GM23338 (cell line): ENCODE results near the gene RNU6-9. TPM values are rescaled to one million over a fixed set of nuclear protein-coding genes. Genes with fewer than 3 reads are reported as not detected.
"Not testable (repeated sequence)": the region's sequence is repeated elsewhere in the genome, so short reads cannot be mapped to it uniquely, and the experiment has no call there.

Experiments
- ATAC-seq: fragments of 200-7000 bp; cut with Tn5 transposase; 3 replicates; pipeline ENCODE4 v1.9.1; 2020
- DNase-seq: peaks from one replicate; pipeline ENCODE4 v3.0.0-alpha.2; 2015; ENCODE audit warnings: low spot score
- H2AFZ ChIP-seq: fragments of 200-600 bp; sonication (generic); 2 replicates; pipeline ENCODE4 v1.8.0; 2016; ENCODE audit warnings: antibody characterized with exemption, mild to moderate bottlenecking, moderate library complexity
- H3F3A ChIP-seq: fragments of 200-600 bp; sonication (generic); replicated peaks from 2 replicates; pipeline ENCODE4 v1.8.0; 2017; ENCODE audit warnings: antibody characterized with exemption, mixed run types, low read depth
- H3K27ac ChIP-seq: fragments of 200-600 bp; sonication (generic); 2 replicates; pipeline ENCODE4 v1.6.1; 2016; ENCODE audit warnings: low read depth
- H3K27me3 ChIP-seq: fragments of 200-600 bp; sonication (generic); 2 replicates; pipeline ENCODE4 v1.8.0; 2016; ENCODE audit warnings: mild to moderate bottlenecking, mixed run types, moderate library complexity; ENCODE audit not compliant: insufficient read depth
- H3K36me3 ChIP-seq: fragments of 200-600 bp; sonication (generic); 2 replicates; pipeline ENCODE4 v1.8.0; 2016; ENCODE audit warnings: mild to moderate bottlenecking; ENCODE audit not compliant: insufficient read depth
- H3K4me1 ChIP-seq: fragments of 200-600 bp; sonication (generic); 2 replicates; pipeline ENCODE4 v1.8.0; 2016; ENCODE audit warnings: mild to moderate bottlenecking, moderate library complexity; ENCODE audit not compliant: insufficient read depth
- H3K4me2 ChIP-seq: fragments of 200-600 bp; sonication (generic); 2 replicates; pipeline ENCODE4 v1.7.1; 2017; ENCODE audit warnings: mixed run types
- H3K4me3 ChIP-seq: fragments of 200-600 bp; sonication (generic); 2 replicates; pipeline ENCODE4 v1.6.1; 2016; ENCODE audit warnings: mixed run types
- H3K79me2 ChIP-seq: fragments of 200-600 bp; sonication (generic); replicated peaks from 2 replicates; pipeline ENCODE4 v1.8.0; 2017; ENCODE audit warnings: mild to moderate bottlenecking; ENCODE audit not compliant: insufficient read depth
- H3K9me2 ChIP-seq: fragments of 200-600 bp; sonication (generic); 2 replicates; pipeline ENCODE4 v1.8.0; 2017; ENCODE audit not compliant: insufficient read depth
- H4K20me1 ChIP-seq: fragments of 200-600 bp; sonication (generic); replicated peaks from 2 replicates; pipeline ENCODE4 v1.8.0; 2017; ENCODE audit warnings: mild to moderate bottlenecking; ENCODE audit not compliant: insufficient read depth
- H3K27ac Mint-ChIP-seq: 2 replicates; pipeline ENCODE4 v1.8.0; 2020; ENCODE audit warnings: inconsistent platforms, mild to moderate bottlenecking, moderate library complexity, mixed read lengths
- H3K27me3 Mint-ChIP-seq: 3 replicates; pipeline ENCODE4 v1.8.0; 2022; ENCODE audit warnings: low read depth, mild to moderate bottlenecking, moderate library complexity, mixed read lengths, inconsistent platforms; ENCODE audit not compliant: insufficient read depth, poor library complexity
- H3K36me3 Mint-ChIP-seq: 3 replicates; pipeline ENCODE4 v1.8.0; 2021; ENCODE audit warnings: low read depth, mild to moderate bottlenecking, inconsistent platforms, moderate library complexity, mixed read lengths
- H3K4me1 Mint-ChIP-seq: 3 replicates; pipeline ENCODE4 v1.8.0; 2020; ENCODE audit warnings: mild to moderate bottlenecking, inconsistent platforms, mixed read lengths
- H3K4me3 Mint-ChIP-seq: 3 replicates; pipeline ENCODE4 v1.8.0; 2021; ENCODE audit warnings: moderate library complexity, mild to moderate bottlenecking, inconsistent platforms, mixed read lengths
- H3K9me3 Mint-ChIP-seq: 3 replicates; pipeline ENCODE4 v1.8.0; 2020; ENCODE audit warnings: moderate library complexity, mild to moderate bottlenecking, inconsistent platforms, mixed read lengths
- CREB1 ChIP-seq: fragments of 250-450 bp; sonication (Bioruptor Pico); IDR thresholded peaks from 2 replicates; pipeline ENCODE4 v1.5.0; 2020; ENCODE audit warnings: low read depth, mild to moderate bottlenecking, moderate library complexity
- EZH2phosphoT487 ChIP-seq: fragments of 200-600 bp; sonication (generic); IDR thresholded peaks from one replicate; pipeline ENCODE4 v1.8.1; 2018; ENCODE audit warnings: antibody characterized with exemption; ENCODE audit not compliant: unreplicated experiment
- ZNF331 ChIP-seq: fragments of 250-450 bp; sonication (Bioruptor Pico); IDR thresholded peaks from 2 replicates; pipeline ENCODE4 v1.5.0; 2020; ENCODE audit warnings: low read depth, mild to moderate bottlenecking, moderate library complexity
- ZNF462 ChIP-seq: fragments of 250-450 bp; sonication (Bioruptor Pico); IDR thresholded peaks from 2 replicates; pipeline ENCODE4 v1.5.0; 2020; ENCODE audit warnings: mild to moderate bottlenecking, moderate library complexity
- polyA plus RNA-seq: library from polyadenylated mRNA; unstranded; fragments of >200 nt; fragmentation: Nextera tagmentation; extraction: Ambion mirVana; gene quantifications from 2 replicates; pipeline ENCODE4 v1.2.1, GENCODE V29; 2016
- total RNA-seq: library from RNA; depleted of rRNA; stranded (reverse); fragments of >200 nt; shearing (Covaris generic); gene quantifications from 2 replicates; pipeline ENCODE4 v1.2.3, GENCODE V29; 2014
- TF ChIP-seq, protein P1 (sequence below), 2 experiments: fragments of 200-600 bp in 1 of 2; sonication (generic) in 1 of 2; conservative IDR thresholded peaks; 2 replicates each; pipeline versions ENCODE4 v1.5.1 to v1.6.1; 2016 to 2017; ENCODE audit warnings: antibody characterized with exemption in 2 of 2, low read depth in 2 of 2, mild to moderate bottlenecking in 2 of 2, moderate library complexity in 1 of 2

The RNU6-9 gene
- total and polyA plus RNA-seq, 2 experiments from 2014 or later, result not detected

GRCh38 chr19:877992-878660 is 15.2 kb upstream of the RNU6-9 start:
- not testable (repeated sequence) for H3K36me3 ChIP-seq, ATAC-seq, H2AFZ ChIP-seq, H3K9me2 ChIP-seq, H3K27me3 ChIP-seq, H3K27ac Mint-ChIP-seq, H3K4me3 ChIP-seq, H3K27ac ChIP-seq, H3K4me1 ChIP-seq, H3K9me3 Mint-ChIP-seq, H3K79me2 ChIP-seq, H3K4me3 Mint-ChIP-seq, H3K4me1 Mint-ChIP-seq, H3F3A ChIP-seq, DNase-seq, H3K27me3 Mint-ChIP-seq, H4K20me1 ChIP-seq, H3K4me2 ChIP-seq
- peaks cover 39% of the 10 kb centered on the region; the same call in 2 of the 3 replicates for H3K36me3 Mint-ChIP-seq

- not testable (repeated sequence) for H3K9me2 ChIP-seq, H2AFZ ChIP-seq, H4K20me1 ChIP-seq, H3F3A ChIP-seq, H3K4me3 ChIP-seq, H3K79me2 ChIP-seq, H3K36me3 ChIP-seq, H3K27ac Mint-ChIP-seq, H3K27me3 Mint-ChIP-seq, H3K4me3 Mint-ChIP-seq, H3K4me2 ChIP-seq, ATAC-seq, DNase-seq, H3K4me1 ChIP-seq, H3K9me3 Mint-ChIP-seq, H3K27me3 ChIP-seq, H3K27ac ChIP-seq, H3K4me1 Mint-ChIP-seq
- peaks cover 39% of the 10 kb centered on the region; the same call in 2 of the 3 replicates for H3K36me3 Mint-ChIP-seq
Observed at GRCh38 chr19:878751-879561, 14.3 kb upstream of the RNU6-9 start.

- Mint-ChIP-seq H3K4me1 (no peaks in the 10 kb centered on the region), H3K9me3 (no peaks in the 10 kb centered on the region), H3K36me3 (peaks cover 36% of the 10 kb centered on the region; the same call in 2 of the 3 replicates), H3K27ac (no peak overlapping the region), H3K27me3 (peaks cover 3% of the 10 kb centered on the region), H3K4me3 (no peak overlapping the region)
- Histone ChIP-seq H4K20me1 (no peaks in the 10 kb centered on the region; the same call in 1 of the 2 replicates), H3K4me2 (no peak overlapping the region), H3K4me1 (no peaks in the 10 kb centered on the region), H3F3A (no peaks in the 10 kb centered on the region), H3K27ac (no peak overlapping the region), H3K27me3 (no peaks in the 10 kb centered on the region), H3K36me3 (no peaks in the 10 kb centered on the region; the same call in 1 of the 2 replicates), H3K9me2 (no peaks in the 10 kb centered on the region), H2AFZ (no peak overlapping the region), H3K79me2 (no peaks in the 10 kb centered on the region), H3K4me3 (no peak overlapping the region)
- ATAC-seq (peak; percentile 31), DNase-seq (no peak)
- TF ChIP-seq CREB1 (CRISPR knock-in tag) (no peak), ZNF331 (no peak), ZNF462 (CRISPR knock-in tag) (no peak), EZH2phosphoT487 (no peak)
- TF ChIP-seq, protein P1, sequence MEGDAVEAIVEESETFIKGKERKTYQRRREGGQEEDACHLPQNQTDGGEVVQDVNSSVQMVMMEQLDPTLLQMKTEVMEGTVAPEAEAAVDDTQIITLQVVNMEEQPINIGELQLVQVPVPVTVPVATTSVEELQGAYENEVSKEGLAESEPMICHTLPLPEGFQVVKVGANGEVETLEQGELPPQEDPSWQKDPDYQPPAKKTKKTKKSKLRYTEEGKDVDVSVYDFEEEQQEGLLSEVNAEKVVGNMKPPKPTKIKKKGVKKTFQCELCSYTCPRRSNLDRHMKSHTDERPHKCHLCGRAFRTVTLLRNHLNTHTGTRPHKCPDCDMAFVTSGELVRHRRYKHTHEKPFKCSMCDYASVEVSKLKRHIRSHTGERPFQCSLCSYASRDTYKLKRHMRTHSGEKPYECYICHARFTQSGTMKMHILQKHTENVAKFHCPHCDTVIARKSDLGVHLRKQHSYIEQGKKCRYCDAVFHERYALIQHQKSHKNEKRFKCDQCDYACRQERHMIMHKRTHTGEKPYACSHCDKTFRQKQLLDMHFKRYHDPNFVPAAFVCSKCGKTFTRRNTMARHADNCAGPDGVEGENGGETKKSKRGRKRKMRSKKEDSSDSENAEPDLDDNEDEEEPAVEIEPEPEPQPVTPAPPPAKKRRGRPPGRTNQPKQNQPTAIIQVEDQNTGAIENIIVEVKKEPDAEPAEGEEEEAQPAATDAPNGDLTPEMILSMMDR (conservative IDR thresholded peaks at IDR 0.05; ENCODE audit: low read depth in 2 of 2), result no peak
Observed at GRCh38 chr19:879711-880438, 13.4 kb upstream of the RNU6-9 start.
